NCI-H345 (cell line): ENCODE results near the gene TMEM190.

Source experiments
- DNase-seq: peaks from one replicate; lab custom pipeline; 2025; lab: John Stamatoyannopoulos, UW

TMEM190 gene

GRCh38 chr19:55352040-55352439, 24.6 kb upstream of the TMEM190 start:
- no peak for DNase-seq

- no peak for DNase-seq
Observed at GRCh38 chr19:55352549-55353145, 24.0 kb upstream of the TMEM190 start.

- no peak for DNase-seq
Observed at GRCh38 chr19:55353356-55353802, 23.2 kb upstream of the TMEM190 start.

GRCh38 chr19:55353803-55354697, 22.6 kb upstream of the TMEM190 start:
- DNase-seq: peak; percentile 43

- no peak for DNase-seq
Observed at GRCh38 chr19:55354698-55355212, 21.9 kb upstream of the TMEM190 start, which contains the start of gene COX6B2. TSS of gene COX6B2 (minus strand) at chr19:55354719. CDS start at chr19:55354521, 198 bp downstream.

GRCh38 chr19:55355213-55355821, 21.3 kb upstream of the TMEM190 start:
- DNase-seq: no peak

GRCh38 chr19:55358493-55358892, 18.1 kb upstream of the TMEM190 start:
- DNase-seq: no peak

- no peak for DNase-seq
Observed at GRCh38 chr19:55358943-55359908, 17.4 kb upstream of the TMEM190 start.

- no peak for DNase-seq
Observed at GRCh38 chr19:55360902-55361301, 15.7 kb upstream of the TMEM190 start.

- no peak for DNase-seq
Observed at GRCh38 chr19:55362174-55362989, 14.2 kb upstream of the TMEM190 start.

GRCh38 chr19:55362990-55363716, 13.5 kb upstream of the TMEM190 start, which contains the start of gene GARIN5B:
TSS of gene GARIN5B (minus strand) at chr19:55363260. CDS start at chr19:55363066, 194 bp downstream.
- no peak for DNase-seq

GRCh38 chr19:55365245-55365644, 11.4 kb upstream of the TMEM190 start:
- DNase-seq: no peak

GRCh38 chr19:55365964-55366363, 10.7 kb upstream of the TMEM190 start:
- DNase-seq: no peak

GRCh38 chr19:55366790-55367189, 9.8 kb upstream of the TMEM190 start:
- DNase-seq: no peak

GRCh38 chr19:55368106-55368505, 8.5 kb upstream of the TMEM190 start:
- DNase-seq: no peak

- DNase-seq: no peak
Observed at GRCh38 chr19:55368701-55369563, 7.7 kb upstream of the TMEM190 start.

GRCh38 chr19:55369653-55370304, 6.8 kb upstream of the TMEM190 start:
- DNase-seq: no peak

- DNase-seq: no peak
Observed at GRCh38 chr19:55370305-55370988, 6.2 kb upstream of the TMEM190 start, which contains the start of gene IL11. TSS of gene IL11 (minus strand) at chr19:55370463. CDS start at chr19:55370310, 153 bp downstream.
